ENCODE results near the gene IRF1.

DNA sequence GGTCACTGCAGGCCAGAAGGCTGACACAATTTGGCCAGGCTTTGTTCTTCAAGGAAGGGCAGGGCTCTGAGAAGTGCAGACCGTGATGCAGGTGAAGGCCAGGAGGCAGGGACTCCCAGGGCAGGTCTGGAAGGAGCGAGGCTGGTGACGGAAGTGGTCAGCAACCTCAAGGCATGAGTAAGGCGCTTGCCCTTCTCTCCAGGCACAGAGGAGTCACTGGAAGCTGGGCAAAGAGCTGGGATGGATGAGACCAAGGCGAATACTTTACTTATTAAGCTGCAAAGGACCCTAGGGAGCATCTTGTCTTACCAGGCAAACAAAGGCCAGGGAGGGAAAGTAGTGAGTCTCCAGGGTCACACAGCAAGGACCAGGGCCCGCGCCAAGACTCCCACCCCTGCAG is 18.6 kb downstream of the IRF1 start:
- no peak for TF ChIP-seq EZH2 (IDR thresholded peaks at IDR 0.05; ENCODE audit: borderline replicate concordance, low read depth, low read length, poor library complexity, severe bottlenecking)
- TF ChIP-seq, protein P1, sequence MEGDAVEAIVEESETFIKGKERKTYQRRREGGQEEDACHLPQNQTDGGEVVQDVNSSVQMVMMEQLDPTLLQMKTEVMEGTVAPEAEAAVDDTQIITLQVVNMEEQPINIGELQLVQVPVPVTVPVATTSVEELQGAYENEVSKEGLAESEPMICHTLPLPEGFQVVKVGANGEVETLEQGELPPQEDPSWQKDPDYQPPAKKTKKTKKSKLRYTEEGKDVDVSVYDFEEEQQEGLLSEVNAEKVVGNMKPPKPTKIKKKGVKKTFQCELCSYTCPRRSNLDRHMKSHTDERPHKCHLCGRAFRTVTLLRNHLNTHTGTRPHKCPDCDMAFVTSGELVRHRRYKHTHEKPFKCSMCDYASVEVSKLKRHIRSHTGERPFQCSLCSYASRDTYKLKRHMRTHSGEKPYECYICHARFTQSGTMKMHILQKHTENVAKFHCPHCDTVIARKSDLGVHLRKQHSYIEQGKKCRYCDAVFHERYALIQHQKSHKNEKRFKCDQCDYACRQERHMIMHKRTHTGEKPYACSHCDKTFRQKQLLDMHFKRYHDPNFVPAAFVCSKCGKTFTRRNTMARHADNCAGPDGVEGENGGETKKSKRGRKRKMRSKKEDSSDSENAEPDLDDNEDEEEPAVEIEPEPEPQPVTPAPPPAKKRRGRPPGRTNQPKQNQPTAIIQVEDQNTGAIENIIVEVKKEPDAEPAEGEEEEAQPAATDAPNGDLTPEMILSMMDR (conservative IDR thresholded peaks at IDR 0.05; ENCODE audit: low read depth, low read length) = no peak

All from A673 (cell line).